GM19452 (cell line): ENCODE results near the gene CEL.
"Not testable (repeated sequence)": the region's sequence is repeated elsewhere in the genome, so short reads cannot be mapped to it uniquely, and the experiment has no call there.

Source experiments
- ATAC-seq: cut with Tn5 transposase; IDR thresholded peaks from one replicate; pipeline ENCODE4 v1.9.1; 2021; ENCODE audit not compliant: unreplicated experiment

The CEL gene

GRCh38 chr9:133063159-133063499, 1.3 kb downstream of the CEL start:
- no peak for ATAC-seq

GRCh38 chr9:133063500-133064231, 1.9 kb downstream of the CEL start:
- ATAC-seq: no peak

- no peak for ATAC-seq
Measured at GRCh38 chr9:133064241-133065069, 2.7 kb downstream of the CEL start.

- no peak for ATAC-seq
Measured at GRCh38 chr9:133065070-133065388, 3.2 kb downstream of the CEL start.

- no peak for ATAC-seq
Measured at GRCh38 chr9:133066181-133066983, 4.6 kb downstream of the CEL start.

GRCh38 chr9:133067006-133067405, 5.2 kb downstream of the CEL start:
- no peak for ATAC-seq

- no peak for ATAC-seq
Measured at GRCh38 chr9:133067813-133068212, 6.0 kb downstream of the CEL start.

GRCh38 chr9:133068431-133068830, 6.7 kb downstream of the CEL start:
- ATAC-seq: not testable (repeated sequence)

- not testable (repeated sequence) for ATAC-seq
Measured at GRCh38 chr9:133070500-133070961, 8.8 kb downstream of the CEL start.

GRCh38 chr9:133070985-133071384, 9.2 kb downstream of the CEL start:
- not testable (repeated sequence) for ATAC-seq

- no peak for ATAC-seq
Measured at GRCh38 chr9:133071484-133072150, 9.8 kb downstream of the CEL start.

GRCh38 chr9:133072210-133072609, 10.4 kb downstream of the CEL start:
- ATAC-seq: not testable (repeated sequence)

GRCh38 chr9:133073086-133074014, 11.6 kb downstream of the CEL start:
- no peak for ATAC-seq

- ATAC-seq: no peak
Measured at GRCh38 chr9:133074111-133074651, 12.4 kb downstream of the CEL start.

- ATAC-seq: no peak
Measured at GRCh38 chr9:133075925-133076630, 14.3 kb downstream of the CEL start.

GRCh38 chr9:133076691-133077090, 14.9 kb downstream of the CEL start:
- no peak for ATAC-seq

- ATAC-seq: no peak
Measured at GRCh38 chr9:133078486-133078885, 16.7 kb downstream of the CEL start.

GRCh38 chr9:133080161-133080560, 18.4 kb downstream of the CEL start:
- no peak for ATAC-seq
